Activated CD8-positive, alpha-beta memory T cell treated with anti-CD3 and anti-CD28 coated beads, Interleukin-2, amount 50 U/mL, for 24 hours (primary cell): ENCODE results near the gene FLACC1.
"Not testable (repeated sequence)": the region's sequence is repeated elsewhere in the genome, so short reads cannot be mapped to it uniquely, and the experiment has no call there.

ENCODE experiments used
- DNase-seq: peaks from one replicate; pipeline ENCODE4 v3.0.0-alpha.2; 2020; ENCODE audit errors: extremely low read depth

The FLACC1 gene, protein sequence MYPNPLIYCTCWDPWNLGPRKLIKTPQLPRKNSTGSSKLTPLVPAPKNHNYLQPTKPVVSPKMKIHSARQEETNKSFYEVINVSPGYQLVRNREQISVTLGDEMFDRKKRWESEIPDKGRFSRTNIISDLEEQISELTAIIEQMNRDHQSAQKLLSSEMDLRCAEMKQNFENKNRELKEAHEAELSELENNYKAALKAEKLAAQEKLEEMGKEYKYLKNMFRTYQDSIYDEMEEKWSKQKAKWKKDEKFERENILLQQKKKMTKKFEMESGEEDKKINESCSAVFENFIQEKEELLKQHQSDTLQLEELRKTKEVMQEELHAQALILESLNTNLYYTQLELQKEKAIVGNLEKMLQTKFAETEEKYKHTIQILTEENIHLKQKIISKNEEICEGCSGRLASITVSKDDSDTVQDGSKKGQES

DNA sequence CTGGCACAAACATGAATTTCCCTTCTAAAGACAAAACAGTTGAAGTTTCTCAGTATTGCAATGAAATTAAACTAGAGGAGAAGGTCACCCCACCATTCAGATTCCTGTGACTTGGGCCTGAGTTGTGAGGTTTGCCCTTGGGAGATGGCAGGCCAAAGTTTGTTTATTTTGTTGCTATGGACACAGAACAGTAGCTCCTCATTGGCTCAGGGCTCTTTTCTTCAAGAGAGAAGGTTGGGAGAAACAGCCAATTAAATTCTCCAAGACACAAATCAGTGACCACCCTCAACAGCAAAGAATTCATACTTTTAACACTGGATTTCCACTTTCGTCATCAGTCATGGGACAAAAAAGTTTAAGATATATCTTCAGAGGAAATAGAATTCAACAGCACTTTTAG is at the start of gene FLACC1:
TSS of gene FLACC1 (minus strand) at position 125 of the 400 bp plus-strand sequence. CDS start 5,941 bp downstream, outside the sequence.
- no peak for DNase-seq

DNA sequence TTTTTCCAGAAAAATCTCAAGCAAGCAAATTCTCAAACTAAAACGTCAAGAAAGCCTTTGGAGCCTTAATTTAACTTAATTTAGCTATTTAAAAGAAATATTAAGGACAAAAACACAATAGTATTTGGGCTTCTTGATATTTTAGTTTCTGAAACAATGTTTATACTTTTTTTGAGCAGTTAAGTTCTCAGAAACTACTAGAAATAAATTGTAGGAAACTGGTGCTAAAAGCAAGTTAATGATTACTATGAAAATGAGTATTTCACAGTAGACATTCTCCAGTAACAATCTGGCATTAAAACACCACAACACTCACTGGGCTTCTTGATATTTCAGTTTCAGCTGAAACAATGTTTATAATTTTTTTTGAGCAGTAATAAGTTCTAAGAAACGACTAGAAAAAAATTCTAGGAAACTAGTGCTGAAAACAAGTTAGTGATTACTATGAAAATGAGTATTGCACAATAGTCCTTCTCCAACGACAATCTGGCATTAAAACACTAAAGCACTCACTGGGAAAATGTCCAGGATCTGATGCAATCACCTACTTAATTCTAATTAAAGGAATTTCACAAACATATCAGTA is 49.0 kb upstream of the FLACC1 start:
- no peak for DNase-seq

DNA sequence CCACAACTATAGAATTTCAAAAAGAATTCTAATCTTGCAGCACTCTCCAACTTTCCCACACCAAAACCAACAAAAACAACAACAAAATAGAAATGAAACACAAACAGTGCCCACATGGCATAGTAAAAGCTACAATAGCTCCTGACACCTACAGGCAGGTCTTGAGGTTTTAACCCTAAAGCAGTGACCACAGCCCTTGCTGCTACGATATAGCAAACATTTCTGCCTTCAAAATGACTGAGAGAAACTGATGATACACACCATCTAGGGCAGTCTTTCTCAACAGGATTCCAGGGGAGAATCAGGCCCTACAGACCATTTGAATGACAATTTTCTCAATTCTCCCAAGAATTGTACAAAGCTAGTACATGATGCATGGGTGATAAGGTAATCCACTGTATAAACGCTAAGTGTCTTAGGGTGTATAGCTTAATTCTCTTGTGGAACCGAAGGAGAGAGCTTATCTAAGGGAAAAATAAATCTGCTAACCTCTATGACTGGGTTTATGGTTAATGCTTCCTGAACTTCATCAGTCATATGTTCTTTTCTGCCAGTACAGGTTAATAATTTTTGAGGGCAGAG is 47.6 kb upstream of the FLACC1 start:
- DNase-seq = no peak

DNA sequence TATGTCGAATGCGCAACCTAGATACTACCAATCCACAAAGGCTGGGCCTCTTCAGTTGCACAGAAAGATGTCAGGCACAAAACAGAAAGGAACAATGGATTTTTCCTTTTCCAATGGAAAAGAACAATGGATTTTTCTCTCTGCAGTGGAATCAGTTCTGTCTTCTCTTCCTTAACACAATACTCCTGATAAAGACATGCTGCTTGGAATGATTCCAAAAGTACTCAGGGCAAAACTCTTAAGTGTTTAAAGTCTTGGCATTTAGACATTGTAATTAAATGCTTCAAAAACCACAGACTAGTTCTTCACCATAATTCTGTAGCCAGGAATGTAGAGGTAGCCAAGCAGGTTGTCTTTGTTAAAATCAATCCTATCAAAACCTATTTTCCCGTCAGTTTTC is 46.7 kb upstream of the FLACC1 start:
- DNase-seq = no peak

DNA sequence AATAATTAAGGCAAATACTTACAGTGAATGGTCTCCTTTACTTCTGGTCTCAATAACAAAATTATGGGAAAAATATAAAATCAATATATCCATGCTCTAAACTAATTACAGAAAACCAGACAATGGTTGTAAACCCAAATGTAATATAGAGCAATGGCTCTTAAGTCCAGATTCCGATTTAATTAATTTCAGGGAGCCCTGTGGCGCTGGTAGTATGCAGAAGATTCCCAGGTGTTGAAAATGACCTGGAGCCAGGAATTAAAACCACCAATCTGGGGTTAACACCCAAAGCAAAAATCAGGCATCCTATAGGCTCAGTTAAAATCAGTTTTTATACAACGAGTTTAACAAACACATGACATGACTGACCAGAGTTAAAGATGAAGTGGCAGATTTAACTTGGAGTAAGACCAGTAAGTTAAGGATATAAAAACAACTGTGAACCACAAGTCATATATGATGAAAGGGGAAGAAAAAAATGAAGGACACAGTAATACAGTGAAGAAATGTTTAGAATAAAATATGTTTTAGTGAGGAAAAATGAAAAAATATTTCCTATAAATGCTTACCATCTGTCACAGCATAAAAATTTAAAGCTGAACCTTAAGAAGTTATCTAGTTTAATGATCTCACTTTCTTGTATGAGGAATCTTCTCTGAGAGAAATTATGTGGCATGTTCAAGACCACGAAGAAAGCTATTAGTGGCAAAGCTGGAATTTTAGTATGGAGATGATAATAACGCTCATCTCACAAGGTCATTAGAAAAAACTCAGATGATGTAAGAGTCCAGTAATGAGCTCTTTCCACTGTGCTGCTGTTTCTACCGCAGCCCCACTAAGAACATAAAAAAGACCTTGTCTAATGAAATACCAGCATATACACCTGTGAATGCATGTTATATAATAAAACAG is 45.8 kb upstream of the FLACC1 start:
- DNase-seq = no peak

DNA sequence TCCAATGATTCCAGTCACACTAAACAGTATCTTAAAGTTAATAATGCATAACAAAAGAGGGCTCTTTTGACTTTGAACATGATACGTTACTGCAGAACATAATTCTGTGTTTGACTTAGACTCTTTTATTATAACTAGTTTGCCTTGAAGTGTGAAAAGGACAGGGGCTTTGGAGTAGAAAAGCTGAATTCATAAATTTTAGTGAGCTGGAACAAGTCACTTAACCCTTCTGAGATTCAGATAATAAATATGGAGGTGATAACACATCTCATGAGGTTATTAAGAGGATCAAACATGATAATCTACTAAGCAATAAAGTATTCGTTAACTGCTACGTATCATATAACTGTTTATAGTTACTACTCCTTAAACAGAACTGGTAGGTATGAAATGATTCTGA is 44.7 kb upstream of the FLACC1 start:
- DNase-seq = no peak

DNA sequence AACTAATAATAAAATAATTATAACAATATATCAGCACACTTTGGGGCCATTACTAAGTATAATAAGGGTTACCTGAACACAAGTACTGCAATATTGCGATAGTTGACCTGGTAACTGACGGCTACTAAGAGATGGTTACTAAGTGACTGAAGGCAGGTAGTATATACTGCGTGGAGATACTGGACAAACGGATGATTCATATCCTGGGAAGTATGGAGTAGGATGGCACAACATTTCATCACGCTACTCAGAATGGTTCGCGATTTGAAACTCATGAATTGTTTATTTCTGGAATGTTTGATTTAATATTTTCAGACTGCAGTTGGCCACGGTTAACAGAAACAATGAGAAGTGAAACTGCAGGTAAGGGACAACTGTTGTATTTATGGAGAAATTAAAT is 39.5 kb upstream of the FLACC1 start:
- no peak for DNase-seq

DNA sequence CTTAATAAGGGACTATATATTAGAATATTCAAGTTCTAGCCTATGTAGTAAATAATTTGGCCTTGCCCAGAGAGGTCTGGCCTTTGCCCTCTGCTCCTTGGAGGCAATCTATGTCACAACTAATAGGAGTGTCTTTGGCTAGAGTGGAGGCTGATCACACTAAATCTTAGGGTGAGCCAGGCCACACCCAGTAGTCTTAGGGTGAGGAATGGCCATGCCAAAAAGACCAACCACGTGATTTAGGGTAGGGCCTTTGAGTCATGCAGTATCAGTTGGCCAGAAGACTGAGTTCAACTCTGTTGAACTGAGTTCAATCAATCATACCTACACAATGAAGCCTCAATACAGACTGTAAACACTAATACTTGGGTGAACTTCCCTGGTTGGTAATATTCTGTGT is 26.0 kb upstream of the FLACC1 start:
- DNase-seq = no peak

DNA sequence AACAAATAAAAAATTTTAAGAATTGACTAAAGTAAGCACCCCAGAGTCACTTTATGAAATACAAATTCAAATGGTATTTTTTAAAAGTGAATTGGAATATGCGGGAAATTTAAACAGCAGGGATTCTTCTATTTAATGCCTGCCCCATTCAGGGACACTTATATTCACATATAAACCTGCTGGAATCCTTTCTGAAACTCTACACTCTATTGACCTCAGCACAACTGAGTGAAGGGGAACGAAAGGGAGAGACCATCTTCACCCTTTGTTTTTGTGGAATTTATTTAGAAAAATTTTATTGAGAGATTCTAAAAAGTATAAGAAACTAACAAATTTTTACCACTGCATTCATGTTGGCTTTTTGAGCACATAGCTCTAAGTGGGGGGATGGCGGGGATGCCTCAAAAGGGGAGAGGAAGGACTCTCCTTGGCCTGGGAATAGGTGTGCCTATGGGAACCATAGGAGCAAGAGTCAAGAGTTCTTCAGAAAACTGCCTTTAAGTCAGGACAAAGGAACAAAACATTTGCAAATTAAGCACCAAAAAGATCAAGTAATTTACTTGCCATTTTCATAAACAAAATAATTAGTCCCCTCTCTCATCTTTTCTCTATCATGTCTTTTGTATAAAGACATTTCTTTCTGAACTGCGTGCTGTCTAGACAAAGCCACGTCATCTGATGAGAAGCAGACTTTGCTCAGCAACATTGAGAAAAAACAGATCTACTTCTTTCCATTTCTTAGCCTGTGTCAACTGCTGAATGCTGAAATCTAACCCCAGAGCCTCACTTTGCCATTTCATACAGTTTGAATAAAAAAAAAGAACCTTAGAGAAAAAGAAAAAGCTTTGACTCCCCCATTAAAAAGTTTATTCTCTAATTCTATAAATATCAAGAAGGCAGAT is 21.6 kb upstream of the FLACC1 start:
- DNase-seq = no peak

DNA sequence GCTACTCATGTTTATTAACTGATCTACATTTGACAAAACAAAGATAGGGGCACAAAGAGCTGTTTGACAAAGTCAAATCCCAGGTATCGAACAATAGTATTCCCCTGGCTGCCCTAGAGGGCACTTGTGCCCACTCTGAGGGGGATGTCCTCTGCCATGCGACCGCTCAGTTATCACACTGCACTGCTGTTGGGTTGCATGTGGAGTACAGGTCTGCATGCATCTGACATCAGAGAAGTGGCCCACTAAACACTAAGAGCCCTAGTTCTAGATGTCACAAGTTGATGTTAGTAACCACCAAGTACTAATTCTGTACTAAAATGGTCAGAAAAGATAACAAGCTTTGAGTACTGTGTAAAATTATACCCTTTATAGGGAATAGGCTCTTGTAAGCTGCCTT is 20.1 kb upstream of the FLACC1 start:
- no peak for DNase-seq

DNA sequence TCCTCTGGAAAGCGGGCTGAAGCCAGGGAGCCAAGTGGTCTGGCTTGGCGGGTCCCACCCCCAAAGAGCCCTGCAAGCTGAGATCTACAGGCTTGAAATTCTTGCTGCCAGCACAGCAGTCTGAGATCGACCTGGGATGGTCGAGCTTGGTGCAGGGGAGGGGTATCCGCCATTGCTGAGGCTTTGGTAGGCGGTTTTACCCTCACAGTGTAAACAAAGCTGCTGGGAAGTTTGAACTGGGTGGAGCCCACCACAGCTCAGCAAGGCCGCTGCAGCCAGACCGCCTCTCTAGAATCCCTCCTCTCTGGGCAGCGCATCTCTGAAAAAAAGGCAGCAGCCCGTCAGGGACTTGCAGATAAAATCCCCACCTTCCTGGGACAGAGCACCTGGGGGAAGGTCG is 12.6 kb upstream of the FLACC1 start:
- no peak for DNase-seq

DNA sequence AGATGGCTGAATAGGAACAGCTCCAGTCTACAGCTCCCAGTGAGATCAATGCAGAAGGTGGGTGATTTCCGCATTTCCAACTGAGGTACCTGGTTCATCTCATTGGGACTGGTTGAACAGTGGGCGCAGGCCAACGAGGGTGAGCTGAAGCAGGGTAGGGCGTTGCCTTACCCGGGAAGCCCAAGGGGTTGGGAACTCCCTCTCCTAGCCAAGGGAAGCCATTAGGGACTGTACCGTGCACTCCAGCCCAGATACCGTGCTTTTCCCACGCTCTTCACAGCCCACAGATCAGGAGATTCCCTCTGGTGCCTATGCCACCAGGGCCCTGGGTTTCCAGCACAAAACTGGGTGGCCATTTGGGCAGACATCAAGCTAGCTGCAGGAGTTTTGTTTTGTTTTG is 12.2 kb upstream of the FLACC1 start:
- DNase-seq = not testable (repeated sequence)

DNA sequence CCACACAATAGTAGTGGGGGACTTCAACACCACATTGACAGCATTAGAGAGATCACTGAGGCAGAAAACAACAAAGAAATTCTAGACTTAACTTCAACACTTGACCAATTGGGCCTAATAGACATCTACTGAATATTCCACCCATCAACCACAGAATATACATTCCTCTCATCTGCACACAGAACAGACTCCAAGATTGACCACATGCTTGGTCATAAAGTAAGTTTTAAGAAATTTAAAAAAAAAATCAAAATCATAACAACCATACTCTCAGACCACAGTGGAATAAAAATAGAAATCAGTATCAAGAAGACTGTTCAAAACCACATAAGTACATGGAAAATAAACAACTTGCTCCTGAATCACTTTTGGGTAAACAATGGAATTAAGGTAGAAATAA is 9.0 kb upstream of the FLACC1 start:
- DNase-seq = no peak

DNA sequence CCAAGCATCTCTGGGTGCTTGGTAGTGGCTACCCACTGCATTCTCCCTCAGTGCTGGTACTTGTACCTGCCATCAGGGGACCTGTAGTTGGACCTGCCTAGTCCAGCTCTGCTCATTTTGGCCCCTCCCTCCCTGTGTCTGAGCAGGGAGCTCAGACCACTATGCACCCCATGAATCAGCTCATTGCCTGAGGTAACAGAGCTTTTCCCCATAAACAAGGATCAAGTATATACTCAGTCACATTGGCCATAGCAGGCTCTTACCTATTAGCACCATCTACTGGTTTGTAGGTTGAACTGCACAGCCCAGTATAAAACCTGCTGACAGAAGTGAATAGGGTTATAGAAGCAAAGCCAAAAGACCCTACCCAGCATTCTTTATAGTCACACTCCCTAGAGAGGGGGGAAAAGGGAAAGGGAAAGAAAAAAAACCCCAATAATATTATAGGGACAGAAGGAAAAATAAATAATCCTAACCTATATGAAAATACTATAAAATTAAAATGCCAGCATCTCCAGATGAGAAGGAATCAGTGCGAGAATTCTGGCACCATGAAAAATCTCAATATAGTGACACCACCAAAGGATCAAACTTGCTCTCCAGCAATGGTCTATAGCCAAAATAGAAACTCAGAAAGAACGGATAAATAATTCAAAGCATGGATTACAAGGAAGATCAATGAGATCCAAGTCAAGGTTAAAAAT is 6.9 kb upstream of the FLACC1 start:
- no peak for DNase-seq

DNA sequence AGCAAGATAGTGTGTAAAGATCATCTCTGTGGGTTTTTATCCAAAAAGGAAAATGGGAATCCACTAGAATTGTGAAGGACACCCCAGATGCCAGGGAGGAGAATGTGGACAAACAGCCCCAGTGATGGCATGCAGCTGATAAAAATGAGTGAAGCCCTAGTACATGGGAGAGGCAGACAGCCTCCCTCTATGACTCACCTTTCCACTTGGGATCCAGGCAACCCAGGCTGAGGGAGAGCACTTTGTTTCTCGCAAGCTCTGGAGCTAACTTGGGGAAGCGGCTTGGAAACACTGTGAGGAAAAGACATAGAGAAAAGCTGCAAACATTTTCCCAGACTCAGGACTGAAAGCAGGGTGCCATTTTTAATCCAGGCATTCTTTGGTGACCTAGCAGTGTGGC is 5.3 kb upstream of the FLACC1 start:
- DNase-seq = no peak

DNA sequence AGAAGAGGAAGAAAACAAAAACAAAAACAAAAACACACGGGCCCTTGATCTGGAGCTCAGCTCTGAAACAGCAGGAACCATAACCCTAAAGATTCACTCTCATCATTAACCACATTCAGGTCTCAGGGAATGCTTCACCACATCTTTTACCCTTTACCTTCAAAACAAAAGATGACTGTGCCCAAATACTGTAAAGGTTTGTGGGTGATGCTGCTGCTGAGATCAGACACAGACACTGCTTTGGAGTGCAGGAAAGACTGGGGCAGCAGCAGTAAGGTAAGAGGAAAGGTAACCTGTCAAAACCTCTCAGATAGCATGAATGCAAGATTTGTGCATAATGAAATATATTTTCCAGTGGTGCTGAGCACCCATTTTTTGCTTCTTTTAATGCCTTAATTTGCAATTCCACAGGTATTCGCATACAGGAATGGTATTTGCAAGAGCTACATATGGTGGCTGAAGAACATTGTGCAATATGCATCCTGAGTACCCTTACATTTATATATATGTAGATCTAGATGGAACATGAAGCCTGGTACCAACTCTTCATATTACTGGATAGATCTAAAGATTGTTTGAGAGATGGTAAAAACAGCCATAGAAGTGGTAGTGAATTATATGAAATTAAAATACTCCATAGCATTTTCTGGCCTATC is 4.1 kb upstream of the FLACC1 start:
- DNase-seq = no peak

DNA sequence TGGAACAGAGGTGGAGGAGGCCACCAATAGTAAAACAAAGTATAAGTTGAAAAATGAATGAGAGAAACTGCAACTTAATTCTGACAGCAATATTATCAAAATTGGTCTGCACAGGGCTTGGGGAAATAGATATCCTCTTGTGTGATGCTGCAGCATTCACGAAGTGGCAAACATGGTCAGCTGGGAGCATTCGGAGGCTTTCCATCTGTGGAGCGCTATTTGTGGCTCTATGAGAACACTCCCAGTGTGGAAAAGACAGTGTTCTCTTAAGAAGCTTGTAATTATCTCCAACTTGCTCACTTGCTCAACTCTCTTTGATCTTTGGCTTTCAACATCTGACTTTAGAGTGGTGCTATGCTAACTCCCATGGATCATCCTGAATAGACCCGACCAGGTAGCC is 3.1 kb upstream of the FLACC1 start:
- DNase-seq = no peak

DNA sequence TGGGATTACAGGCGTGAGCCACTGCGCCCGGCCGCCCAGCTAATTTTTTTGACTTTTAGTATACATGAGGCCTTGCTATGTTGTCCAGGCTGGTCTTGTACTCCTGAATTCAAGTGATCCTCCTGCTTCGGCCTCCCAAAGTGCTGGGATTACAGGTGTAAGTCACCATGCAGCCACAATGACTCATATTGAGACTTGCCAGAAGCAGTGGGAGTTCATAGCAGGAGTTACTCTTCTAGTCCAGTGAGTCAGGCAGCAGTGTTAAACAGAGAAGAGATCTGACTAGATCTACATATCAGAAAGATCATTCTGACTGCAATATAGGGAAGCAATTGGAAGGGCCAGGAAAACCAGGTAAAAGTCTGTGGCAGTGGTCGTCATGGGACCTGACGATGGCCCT is 1.5 kb upstream of the FLACC1 start:
- DNase-seq = no peak

DNA sequence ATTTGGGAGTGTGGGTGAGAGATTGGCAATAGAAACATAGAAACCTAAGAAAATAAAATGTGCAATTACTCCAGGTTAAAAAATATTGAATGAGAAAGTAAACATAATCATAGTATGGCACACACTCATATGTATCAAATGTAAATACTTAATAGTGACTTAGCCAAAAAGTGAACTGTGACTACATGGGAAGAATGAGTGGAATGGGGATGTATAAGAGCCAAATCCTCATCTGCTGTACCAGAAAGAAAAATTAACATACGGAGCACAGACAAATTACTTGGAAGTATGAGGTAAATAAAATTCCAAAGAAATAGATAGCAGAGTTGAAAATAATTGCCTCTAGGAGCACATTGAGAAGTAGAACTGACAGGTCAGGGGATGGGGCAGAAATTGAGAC is 4.0 kb downstream of the FLACC1 start:
- DNase-seq = no peak

DNA sequence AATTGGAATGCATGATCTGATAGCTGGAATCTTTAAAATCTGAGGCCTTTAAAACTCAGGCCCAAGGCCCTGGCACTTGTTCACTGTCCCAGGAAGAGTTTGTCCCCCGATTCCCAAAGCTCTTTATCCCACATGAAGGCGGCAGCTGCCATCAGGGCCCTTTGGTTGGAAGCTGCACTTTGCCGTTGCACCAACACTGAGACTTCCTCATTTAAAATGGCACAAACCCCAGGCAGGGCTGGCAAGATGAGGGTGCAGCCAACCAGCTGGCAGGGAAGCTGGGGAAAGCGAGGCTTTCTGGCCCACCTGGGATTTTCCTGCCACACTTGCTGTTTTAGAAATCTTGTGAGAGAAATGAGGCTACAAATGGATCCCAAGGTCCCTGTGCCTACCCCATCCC is 6.3 kb downstream of the FLACC1 start:
- no peak for DNase-seq
